GM21367 (cell line): ENCODE measurements around the gene NDUFS2.

Source experiments
- ATAC-seq: cut with Tn5 transposase; IDR thresholded peaks from one replicate; pipeline ENCODE4 v1.9.1; 2021; ENCODE audit not compliant: unreplicated experiment

NDUFS2 gene

DNA sequence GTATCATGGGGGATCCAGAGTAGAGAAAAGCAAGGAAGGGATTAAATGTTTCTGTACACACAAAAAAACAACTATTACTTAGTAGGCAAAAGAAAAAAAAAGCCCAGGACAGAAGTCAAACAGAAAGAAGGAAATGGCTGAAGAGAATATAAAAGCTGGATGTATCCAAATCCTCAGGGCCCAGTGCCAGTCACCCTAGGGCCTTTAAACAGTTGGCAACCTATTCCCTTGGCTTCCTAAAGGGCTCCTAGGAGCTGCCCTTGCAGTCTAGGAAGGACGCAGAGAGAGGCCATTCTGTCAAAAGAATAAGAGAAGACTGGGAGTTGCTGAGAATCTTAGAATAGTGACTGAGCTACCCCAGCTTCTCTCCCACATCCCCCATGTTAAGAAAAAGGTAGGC is 29.8 kb upstream of the NDUFS2 start:
- no peak for ATAC-seq

DNA sequence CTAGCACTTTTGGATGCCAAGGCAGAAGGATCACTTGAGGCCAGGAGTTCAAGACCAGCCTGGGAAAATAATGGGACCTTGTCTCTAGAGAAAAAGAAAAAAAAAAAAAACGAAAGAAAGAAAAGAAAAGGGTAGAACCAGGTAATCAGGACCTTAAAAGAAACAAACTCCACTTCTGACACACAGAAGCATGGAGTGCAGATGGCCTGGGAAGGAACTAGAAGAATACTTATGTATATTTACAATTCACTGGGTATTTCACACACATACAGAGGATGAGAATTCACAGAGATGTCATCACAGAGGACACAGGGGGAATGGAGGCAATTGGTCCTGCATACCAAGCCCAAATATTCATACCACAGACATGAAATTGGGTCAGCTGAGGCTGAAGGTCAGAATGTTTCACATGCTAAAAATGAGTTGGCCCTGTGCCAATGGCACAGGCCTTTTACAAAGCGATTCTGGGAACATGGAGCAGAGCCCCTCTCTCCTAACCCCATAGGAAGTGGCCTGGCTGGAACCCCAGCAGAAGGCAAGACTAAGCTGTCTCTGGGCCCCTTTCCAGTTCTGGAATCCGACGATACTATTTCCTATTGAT is 29.3 kb upstream of the NDUFS2 start:
- ATAC-seq, result no peak

DNA sequence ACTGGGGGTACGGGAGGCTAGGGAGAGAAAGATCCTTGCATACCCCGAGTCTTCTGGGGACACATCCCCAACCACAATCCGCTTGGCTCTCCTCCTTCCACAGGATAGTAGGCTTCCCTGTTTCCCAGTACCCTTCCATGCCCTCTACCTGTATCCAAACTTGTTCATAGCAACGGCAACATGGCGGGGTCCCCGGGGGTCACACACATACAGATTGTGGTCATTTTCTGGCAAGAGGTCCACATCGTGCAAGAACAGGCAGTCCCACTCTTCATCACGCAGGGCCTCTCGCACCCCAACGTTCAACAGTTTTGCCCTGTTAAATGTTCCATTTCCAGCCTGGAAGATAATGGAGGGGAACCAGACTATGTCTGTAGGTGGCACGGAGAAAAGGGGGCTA is 28.5 kb upstream of the NDUFS2 start:
- no peak for ATAC-seq

DNA sequence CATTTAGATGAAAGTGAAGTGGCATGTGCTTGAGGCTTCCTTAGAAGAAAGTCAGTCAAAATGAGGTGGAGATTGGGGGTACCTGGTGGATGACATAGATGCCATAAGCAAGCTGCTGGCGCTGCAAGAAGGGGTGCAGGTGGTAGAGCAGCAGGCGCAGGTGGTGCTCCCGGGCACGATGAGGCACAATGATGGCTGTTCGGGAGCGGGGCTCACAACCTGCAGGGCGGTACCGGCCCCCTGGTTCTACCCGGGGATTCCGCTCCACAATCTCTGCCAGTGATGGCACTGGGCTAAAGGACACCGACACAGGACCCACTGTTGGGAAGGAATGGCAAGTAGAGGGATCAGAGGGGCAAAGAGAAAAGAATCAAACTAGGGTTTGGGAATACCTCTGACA is 27.3 kb upstream of the NDUFS2 start:
- ATAC-seq, result no peak

DNA sequence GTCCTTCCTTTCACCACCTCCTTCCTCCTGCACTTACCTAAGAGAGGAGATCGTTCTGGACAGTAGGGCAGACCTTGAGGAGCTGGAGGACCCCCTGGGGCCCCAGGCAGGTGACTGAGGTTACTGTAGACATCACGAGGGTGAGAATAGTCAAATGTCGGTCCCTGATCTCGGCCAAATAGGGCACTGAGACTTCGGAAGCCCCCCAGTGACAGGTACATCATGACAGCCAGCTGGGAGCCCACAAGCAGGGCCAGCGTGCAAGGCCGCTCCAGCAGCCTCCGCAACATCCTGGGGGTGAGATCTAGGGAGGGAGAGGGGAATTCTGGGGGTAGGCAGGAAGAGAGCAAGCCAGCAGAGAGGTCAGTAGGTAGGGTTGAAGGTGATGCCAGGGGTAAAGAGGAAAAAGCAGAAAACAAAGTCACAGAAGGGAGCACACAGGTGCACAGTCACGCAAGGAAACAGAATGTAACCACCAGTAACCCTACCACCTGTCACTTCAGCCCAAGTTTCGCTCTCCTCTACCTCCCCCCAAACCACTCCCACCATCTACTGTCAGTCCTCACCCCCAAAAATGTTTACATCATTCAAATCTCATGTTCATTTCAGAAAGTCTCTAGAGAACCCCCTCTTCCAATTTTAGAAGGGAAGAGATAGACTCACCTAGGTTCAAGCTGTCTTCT is 26.3 kb upstream of the NDUFS2 start:
- ATAC-seq, result no peak

- ATAC-seq, result no peak
Observed at GRCh38 chr1:161176468-161177111, 25.6 kb upstream of the NDUFS2 start.

DNA sequence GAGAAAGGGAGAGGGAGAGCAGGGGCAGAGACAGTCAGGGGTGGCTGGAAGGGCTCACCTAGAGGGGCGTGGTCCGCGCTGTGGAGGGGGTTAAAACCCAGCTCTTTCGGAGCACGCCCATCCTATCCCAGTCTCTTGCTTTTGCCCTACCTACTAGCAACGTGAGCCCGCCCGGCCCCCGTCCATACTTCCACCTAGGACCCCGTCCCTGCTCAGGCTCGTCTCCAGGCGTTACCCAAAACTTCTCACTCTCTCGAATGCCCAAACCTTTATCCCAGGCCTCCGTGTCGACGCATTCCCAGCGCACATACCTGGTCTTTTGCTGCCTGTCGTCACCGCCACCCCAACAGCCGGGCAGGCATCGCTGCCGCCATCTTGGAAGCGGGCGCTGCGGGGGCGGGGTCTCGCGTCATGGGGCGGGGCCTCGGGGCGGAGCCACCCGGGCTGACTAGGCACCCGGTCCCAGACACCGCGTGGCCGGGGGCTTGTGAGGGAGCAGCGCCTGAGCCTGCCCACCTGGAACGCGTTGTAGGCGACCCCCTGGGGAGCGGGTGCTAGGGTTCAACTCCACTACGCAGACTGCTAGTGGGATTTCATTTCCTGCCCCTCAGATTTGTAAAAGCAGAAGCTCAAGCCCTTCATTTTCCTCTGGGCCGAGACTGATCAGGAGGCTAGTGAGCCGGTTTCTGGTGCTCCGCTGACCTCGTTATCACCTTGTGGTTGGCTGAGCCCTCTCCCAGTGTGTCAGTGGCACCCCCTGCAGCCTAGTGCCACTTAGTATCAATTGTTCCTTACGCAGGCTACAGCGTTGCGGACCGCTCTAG is 24.8 kb upstream of the NDUFS2 start, which contains the start of gene B4GALT3:
B4GALT3 (minus strand) TSS at position 396 of the 824 bp plus-strand sequence. CDS start 1,447 bp downstream, outside the sequence.
- peak; percentile 59 for ATAC-seq

DNA sequence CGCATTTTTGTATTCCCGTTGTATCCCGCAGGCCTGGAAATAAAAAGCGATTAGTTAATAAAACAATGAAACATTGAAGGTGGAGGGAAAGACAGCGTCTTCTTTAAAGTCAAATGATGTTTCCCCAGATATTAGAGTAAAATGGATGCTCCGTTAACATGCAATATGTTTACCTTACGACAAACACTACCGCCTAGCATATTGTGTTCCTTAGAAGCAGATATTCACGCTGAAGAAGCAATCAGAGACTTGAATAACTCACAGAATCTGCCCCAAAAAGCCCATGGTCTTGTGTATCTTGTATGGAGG is 24.3 kb upstream of the NDUFS2 start:
- ATAC-seq, result no peak

GRCh38 chr1:161179698-161180097 is 22.5 kb upstream of the NDUFS2 start:
- ATAC-seq, result no peak

GRCh38 chr1:161180639-161181038 is 21.5 kb upstream of the NDUFS2 start:
- ATAC-seq, result no peak

GRCh38 chr1:161182214-161182613 is 20.0 kb upstream of the NDUFS2 start:
- peak; percentile 44 for ATAC-seq

GRCh38 chr1:161185282-161185682 is 16.9 kb upstream of the NDUFS2 start:
- peak; percentile 47 for ATAC-seq

DNA sequence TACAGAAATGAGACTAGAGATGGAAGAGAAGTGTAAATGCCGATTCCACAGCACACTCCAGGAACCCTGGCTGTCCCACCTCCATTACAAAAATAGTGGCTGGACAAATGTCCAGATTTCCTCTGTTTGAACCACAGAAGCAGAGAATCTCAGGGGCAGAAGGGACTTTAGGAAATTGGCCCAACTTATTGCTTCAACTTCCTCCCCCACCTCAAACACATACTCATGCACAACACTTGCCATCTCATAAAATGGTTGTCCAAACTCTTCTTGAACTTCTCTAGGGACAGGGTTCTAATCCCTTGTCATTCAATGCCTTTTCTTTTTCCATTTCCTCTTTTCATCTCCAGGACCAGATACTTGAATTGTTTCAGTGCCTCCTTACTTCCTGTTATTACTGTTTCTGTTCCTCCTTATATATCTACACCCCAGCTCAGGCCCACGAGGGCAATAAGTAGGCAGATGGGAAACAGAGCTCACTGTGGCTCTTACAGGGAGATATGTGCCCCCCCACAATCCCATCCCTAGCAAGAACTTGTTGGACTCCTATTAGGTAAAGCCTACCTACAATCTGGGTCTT is 16.3 kb upstream of the NDUFS2 start:
- ATAC-seq, result peak; percentile 19

DNA sequence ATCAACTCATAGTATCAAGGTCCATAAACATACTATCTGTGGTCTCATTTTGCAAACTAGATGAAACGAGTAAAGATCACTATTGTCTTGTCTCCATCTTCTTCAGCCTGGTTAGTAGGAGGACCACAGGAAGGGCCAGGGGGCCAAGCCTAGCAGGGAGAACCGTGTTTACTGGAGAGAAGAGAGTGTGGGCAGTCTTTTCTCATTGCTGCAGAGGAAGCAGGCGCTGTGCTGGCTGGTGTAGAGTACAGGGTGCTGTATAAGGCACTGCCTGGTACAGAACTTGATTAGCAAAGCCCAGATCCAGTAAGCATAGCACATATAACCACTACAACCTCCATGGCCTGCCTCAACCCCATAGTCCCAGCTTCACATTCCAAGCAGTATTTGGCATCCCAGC is 14.9 kb upstream of the NDUFS2 start:
- no peak for ATAC-seq

DNA sequence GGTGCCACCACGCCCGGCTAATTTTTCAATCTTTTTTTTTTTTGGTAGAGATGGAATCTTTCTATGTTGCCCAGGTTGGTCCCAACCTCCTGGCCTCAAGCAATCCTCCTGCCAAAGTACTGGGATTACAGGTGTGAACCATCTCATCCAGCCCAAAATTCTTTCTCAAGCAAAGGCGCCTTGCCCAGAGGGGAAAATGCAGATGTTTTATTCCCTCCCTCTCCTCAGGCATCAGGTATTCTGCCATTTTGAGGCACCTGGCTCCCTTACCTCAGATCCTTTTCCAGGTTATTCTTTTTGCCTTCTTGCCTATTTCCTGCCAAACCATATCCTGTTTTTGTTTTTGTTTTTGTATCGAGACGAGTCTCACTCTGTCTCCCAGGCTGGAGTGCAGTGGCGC is 13.8 kb upstream of the NDUFS2 start:
- no peak for ATAC-seq

GRCh38 chr1:161189036-161189435 is 13.1 kb upstream of the NDUFS2 start:
- ATAC-seq, result no peak

- no peak for ATAC-seq
Observed at GRCh38 chr1:161190962-161191521, 11.1 kb upstream of the NDUFS2 start.

- ATAC-seq, result no peak
Observed at GRCh38 chr1:161191971-161192370, 10.2 kb upstream of the NDUFS2 start.

DNA sequence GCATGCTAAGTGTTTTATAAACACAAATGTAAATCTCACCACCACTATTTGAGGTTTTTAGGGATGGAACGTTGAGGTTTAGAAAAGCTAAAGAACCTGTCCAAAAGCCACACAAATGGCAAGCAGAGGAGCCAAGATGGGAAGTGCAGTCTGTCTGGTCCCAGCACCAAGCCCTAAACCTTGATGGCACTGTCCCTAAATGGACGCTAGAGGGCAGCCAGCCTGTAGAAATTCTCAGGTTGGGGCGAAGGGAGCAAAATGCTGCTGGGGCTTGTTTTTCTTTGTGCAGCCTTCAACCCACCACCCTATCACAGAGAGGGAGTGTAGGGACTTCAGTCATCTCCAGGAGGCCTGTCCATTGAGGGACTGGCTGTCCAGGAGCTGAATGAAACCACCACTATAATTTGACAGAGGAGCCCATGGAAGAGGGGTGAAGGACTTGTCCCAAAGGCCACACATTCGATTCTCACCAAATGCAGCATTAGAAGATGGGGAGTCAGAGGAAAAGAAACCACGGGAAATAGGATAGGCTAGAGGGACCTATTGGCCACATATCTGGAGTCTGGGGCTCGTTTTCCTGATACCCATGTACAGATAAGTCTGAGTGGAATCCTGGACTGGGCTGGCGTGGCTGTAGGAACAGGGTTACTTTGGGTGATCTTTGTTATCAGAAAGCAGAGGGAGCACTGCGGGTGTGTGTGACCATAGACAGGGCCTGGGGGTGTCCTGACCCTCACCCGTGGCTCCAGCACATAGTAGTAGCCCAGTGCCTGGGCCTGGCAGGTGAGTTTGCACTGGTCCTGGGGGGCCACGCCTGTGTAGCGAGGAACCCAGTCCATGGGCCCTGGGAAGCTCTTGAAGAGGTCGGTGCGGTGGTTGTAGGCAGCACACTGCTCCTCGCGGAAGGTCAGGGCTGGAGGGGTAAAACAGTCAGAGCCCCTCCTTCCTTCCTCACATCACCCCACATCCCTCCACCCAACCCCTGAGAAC is 9.4 kb upstream of the NDUFS2 start:
- ATAC-seq, result no peak
